GM12878 (cell line): Measurements from ENCODE around the gene NMNAT3. TPM values are rescaled to one million over a fixed set of nuclear protein-coding genes. Genes with fewer than 3 reads are reported as not detected.

Source experiments
- ATAC-seq: fragments of 200-7000 bp; cut with Tn5 transposase; 3 replicates; pipeline ENCODE4 v1.9.1; 2020; ENCODE audit warnings: mild to moderate bottlenecking, moderate library complexity
- BruUV-seq: library from RNA; stranded (reverse); fragments of 400-500 nt; replicated peaks from 2 replicates; lab custom pipeline; 2021; lab: Mats Ljungman, UMichigan
- CTCF ChIA-PET: fragments of 300-600 bp; sonication (Branson Sonifier 250); formaldehyde crosslinking; extraction: SDS; loops from one replicate; lab custom pipeline; 2021; ENCODE audit warnings: inconsistent platforms; lab: Yijun Ruan, JAX
- POLR2A ChIA-PET: fragments of 350-600 bp; formaldehyde crosslinking; extraction: SDS; loops from one replicate; lab custom pipeline; 2021; ENCODE audit warnings: inconsistent platforms; lab: Charles Lee
- RAD21 ChIA-PET: fragments of 300-600 bp; sonication (Branson Sonifier 250); formaldehyde crosslinking; loops from one replicate; lab custom pipeline; 2023; ENCODE audit warnings: antibody characterized with exemption; ENCODE audit not compliant: unreplicated experiment; lab: Charles Lee
- SMC1A ChIA-PET: fragments of 300-600 bp; sonication (Branson Sonifier 250); formaldehyde crosslinking; loops from one replicate; lab custom pipeline; 2023; ENCODE audit not compliant: unreplicated experiment, uncharacterized antibody; lab: Charles Lee
- DNase-seq: peaks from one replicate; pipeline ENCODE4 v3.0.0-alpha.2; 2011; ENCODE audit warnings: low read depth, low spot score
- FAIRE-seq: peaks from 3 replicates; lab custom pipeline; 2011; peaks lifted over from hg19 to GRCh38; lab: Jason Lieb, UNC
- H2AFZ ChIP-seq: 2 replicates; pipeline ENCODE4 v1.6.0; 2011; ENCODE audit warnings: low read depth, low read length, control low read depth; ENCODE audit not compliant: control insufficient read depth
- H3K27ac ChIP-seq: 2 replicates; pipeline ENCODE4 v1.5.1; 2011; ENCODE audit warnings: control low read depth; ENCODE audit not compliant: control insufficient read depth, insufficient read depth
- H3K27me3 ChIP-seq, 2 experiments: replicated peaks in 1 of 2; 2 replicates each; pipeline versions ENCODE4 v1.6.0 to v1.6.1; 2011; ENCODE audit warnings: low read length in 1 of 2; ENCODE audit not compliant: control insufficient read depth in 2 of 2, insufficient read depth in 2 of 2
- H3K36me3 ChIP-seq, 2 experiments: 2 replicates each; pipeline ENCODE4 v1.5.1; 2011; ENCODE audit warnings: low read length in 1 of 2; ENCODE audit not compliant: control insufficient read depth in 2 of 2, insufficient read depth in 2 of 2
- H3K4me1 ChIP-seq: 2 replicates; pipeline ENCODE4 v1.6.1; 2011; ENCODE audit warnings: mild to moderate bottlenecking, low read length, moderate library complexity, mixed read lengths; ENCODE audit not compliant: control insufficient read depth, insufficient read depth
- H3K4me2 ChIP-seq: 2 replicates; pipeline ENCODE4 v1.6.0; 2011; ENCODE audit warnings: control low read depth; ENCODE audit not compliant: control insufficient read depth, insufficient read depth
- H3K4me3 ChIP-seq: fragments of 200-600 bp; sonication (generic); 2 replicates; pipeline ENCODE4 v1.5.1; 2016
- H3K79me2 ChIP-seq: 2 replicates; pipeline ENCODE4 v1.6.0; 2011; ENCODE audit warnings: low read length; ENCODE audit not compliant: control insufficient read depth, insufficient read depth
- H3K9ac ChIP-seq: 2 replicates; pipeline ENCODE4 v1.8.0; 2011; ENCODE audit warnings: low read length, control low read depth, mixed read lengths; ENCODE audit not compliant: control insufficient read depth, insufficient read depth
- H3K9me3 ChIP-seq: replicated peaks from 3 replicates; pipeline ENCODE4 v1.5.1; 2011; ENCODE audit warnings: mild to moderate bottlenecking, low read length; ENCODE audit not compliant: control insufficient read depth, insufficient read depth
- H4K20me1 ChIP-seq: 2 replicates; pipeline ENCODE4 v1.6.0; 2011; ENCODE audit not compliant: control insufficient read depth, insufficient read depth
- CHD4 ChIP-seq: fragments of 200-600 bp; sonication (generic); IDR thresholded peaks from 2 replicates; pipeline ENCODE4 v1.6.1; 2016; ENCODE audit warnings: mild to moderate bottlenecking
- CREM ChIP-seq: IDR thresholded peaks from 2 replicates; pipeline ENCODE4 v1.6.1; 2014; ENCODE audit warnings: antibody characterized with exemption, low read depth
- HCFC1 ChIP-seq: fragments of 150-350 bp; IDR thresholded peaks from 2 replicates; pipeline ENCODE4 v1.6.1; 2014; ENCODE audit warnings: low read length
- HSF1 ChIP-seq: fragments of 150-350 bp; IDR thresholded peaks from 2 replicates; pipeline ENCODE4 v1.6.1; 2014; ENCODE audit warnings: mild to moderate bottlenecking, low read depth, low read length
- KAT2A ChIP-seq: conservative IDR thresholded peaks from 2 replicates; pipeline ENCODE4 v1.6.1; 2011; ENCODE audit warnings: low read depth, low read length; ENCODE audit not compliant: control insufficient read depth
- NFIC ChIP-seq: IDR thresholded peaks from 2 replicates; pipeline ENCODE4 v1.6.1; 2012; ENCODE audit warnings: low read depth, mild to moderate bottlenecking, inconsistent platforms, low read length, moderate library complexity
- REST ChIP-seq: IDR thresholded peaks from 2 replicates; pipeline ENCODE4 v1.6.1; 2012; ENCODE audit warnings: mild to moderate bottlenecking, low read depth, low read length
- SRF ChIP-seq, 2 experiments: IDR thresholded peaks; 2 replicates each; pipeline ENCODE4 v1.6.1; 2011; ENCODE audit warnings: low read depth in 2 of 2, low read length in 2 of 2, mild to moderate bottlenecking in 1 of 2, moderate library complexity in 1 of 2
- ZNF274 ChIP-seq: IDR thresholded peaks from one replicate; pipeline ENCODE4 v1.8.0; 2011; ENCODE audit not compliant: insufficient read length, insufficient read depth
- WGBS: methylation state at CpG from one replicate; pipeline ENCODE4 v1.1.6; 2016; ENCODE audit warnings: low lambda C conversion rate; ENCODE audit not compliant: insufficient replicate concordance, insufficient coverage; ENCODE audit errors: missing lambda C conversion rate; 5-methylcytosine and 5-hydroxymethylcytosine counted together
- in situ Hi-C: fragments of 300-500 bp; cut with MboI; formaldehyde crosslinking; loops from 9 replicates; pipeline ENCODE4 v1.14.3; 2018; ENCODE audit warnings: mixed read lengths
- intact Hi-C: fragments of 100-400 bp; cut with micrococcal nuclease; formaldehyde crosslinking; loops from one replicate; pipeline ENCODE4 v1.14.2; 2022; ENCODE audit not compliant: unreplicated experiment
- polyA plus RNA-seq, 11 experiments: library from polyadenylated mRNA; depleted of rRNA in 4 of 11; unstranded in 6 of 11; stranded (reverse) in 5 of 11; fragments of >200 nt; fragmentation: Nextera tagmentation in 4 of 11; fragmentation: Illumina TruSeq in 1 of 11; extraction: Ambion mirVana in 4 of 11; extraction: Trizol in 1 of 11; gene quantifications; 1 replicate in 1 of 11; 2 replicates in 10 of 11; pipeline versions ENCODE4 v1.2.1 to v1.2.3, GENCODE V29; 2011 to 2016; ENCODE audit warnings: inconsistent platforms in 2 of 11, missing spikeins in 2 of 11, low read depth in 1 of 11
- total RNA-seq, 4 experiments: library from RNA; depleted of rRNA in 3 of 4; stranded (reverse); fragments of >200 nt in 3 of 4; fragmentation: Illumina TruSeq in 1 of 4; extraction: Trizol in 1 of 4; gene quantifications; 2 replicates each; pipeline versions ENCODE4 v1.2.1 to v1.2.3, GENCODE V29; 2013 to 2021
- TF ChIP-seq, protein P1 (sequence below): fragments of 450-650 bp; IDR thresholded peaks from 2 replicates; pipeline ENCODE4 v1.6.1; 2017; ENCODE audit warnings: borderline replicate concordance

Gene NMNAT3
- total and polyA plus RNA-seq, 10 of the 15 experiments (the other 5 are each of a cell fraction or from before 2014, with no cell fraction given): under 0.01 to 0.92 (median 0.08) TPM; not detected in 4

- H3K27me3 ChIP-seq: peaks cover 0 to 2% of the 10 kb centered on the region in 2 experiments; a peak in 1 of 4 replicates
- SMC1A ChIA-PET: no interaction called here
- no peak overlapping the region for H3K4me3 ChIP-seq
- ATAC-seq: no peak
- no TSS peak for BruUV-seq
- H3K4me2 ChIP-seq: no peak overlapping the region
- H3K36me3 ChIP-seq: no peaks in the 10 kb centered on the region
- H3K4me1 ChIP-seq: no peaks in the 10 kb centered on the region
- in situ Hi-C loops (no loop called here), intact Hi-C loops (no loop called here)
- RAD21 ChIA-PET: no interaction called here
- no peak overlapping the region for H2AFZ ChIP-seq
- H3K9me3 ChIP-seq: no peaks in the 10 kb centered on the region
- CTCF ChIA-PET: no interaction called here
- TF ChIP-seq, protein P1, sequence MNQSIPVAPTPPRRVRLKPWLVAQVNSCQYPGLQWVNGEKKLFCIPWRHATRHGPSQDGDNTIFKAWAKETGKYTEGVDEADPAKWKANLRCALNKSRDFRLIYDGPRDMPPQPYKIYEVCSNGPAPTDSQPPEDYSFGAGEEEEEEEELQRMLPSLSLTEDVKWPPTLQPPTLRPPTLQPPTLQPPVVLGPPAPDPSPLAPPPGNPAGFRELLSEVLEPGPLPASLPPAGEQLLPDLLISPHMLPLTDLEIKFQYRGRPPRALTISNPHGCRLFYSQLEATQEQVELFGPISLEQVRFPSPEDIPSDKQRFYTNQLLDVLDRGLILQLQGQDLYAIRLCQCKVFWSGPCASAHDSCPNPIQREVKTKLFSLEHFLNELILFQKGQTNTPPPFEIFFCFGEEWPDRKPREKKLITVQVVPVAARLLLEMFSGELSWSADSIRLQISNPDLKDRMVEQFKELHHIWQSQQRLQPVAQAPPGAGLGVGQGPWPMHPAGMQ: no peak
- TF ChIP-seq ZNF274 (no peak), HCFC1 (no peak), CHD4 (no peak), KAT2A (no peak), REST (no peak), HSF1 (no peak), CREM (no peak), SRF (IDR thresholded peaks at IDR 0.05; ENCODE audit: low read depth in 2 of 2, low read length in 2 of 2) (no peak), NFIC (no peak)
- H3K27ac ChIP-seq: no peak overlapping the region
- 5% methylated on average over 3 of the region's 3 CpGs for WGBS
- no peak overlapping the region for H3K9ac ChIP-seq
- no peaks in the 10 kb centered on the region for H4K20me1 ChIP-seq
- POLR2A ChIA-PET: no interaction called here
- FAIRE-seq: no peak
- H3K79me2 ChIP-seq: no peaks in the 10 kb centered on the region
- DNase-seq: no peak
These were observed 17.2 kb upstream of the NMNAT3 start for GRCh38 chr3:139695007-139695406.
